Eye (tissue), 1 donor: ENCODE results near the gene CSNK1E.
"Not testable (repeated sequence)": the region's sequence is repeated elsewhere in the genome, so short reads cannot be mapped to it uniquely, and the experiment has no call there.

Experiments used
- DNase-seq: peaks from one replicate; pipeline ENCODE4 v3.0.0-alpha.2; 2015

Gene CSNK1E

DNA sequence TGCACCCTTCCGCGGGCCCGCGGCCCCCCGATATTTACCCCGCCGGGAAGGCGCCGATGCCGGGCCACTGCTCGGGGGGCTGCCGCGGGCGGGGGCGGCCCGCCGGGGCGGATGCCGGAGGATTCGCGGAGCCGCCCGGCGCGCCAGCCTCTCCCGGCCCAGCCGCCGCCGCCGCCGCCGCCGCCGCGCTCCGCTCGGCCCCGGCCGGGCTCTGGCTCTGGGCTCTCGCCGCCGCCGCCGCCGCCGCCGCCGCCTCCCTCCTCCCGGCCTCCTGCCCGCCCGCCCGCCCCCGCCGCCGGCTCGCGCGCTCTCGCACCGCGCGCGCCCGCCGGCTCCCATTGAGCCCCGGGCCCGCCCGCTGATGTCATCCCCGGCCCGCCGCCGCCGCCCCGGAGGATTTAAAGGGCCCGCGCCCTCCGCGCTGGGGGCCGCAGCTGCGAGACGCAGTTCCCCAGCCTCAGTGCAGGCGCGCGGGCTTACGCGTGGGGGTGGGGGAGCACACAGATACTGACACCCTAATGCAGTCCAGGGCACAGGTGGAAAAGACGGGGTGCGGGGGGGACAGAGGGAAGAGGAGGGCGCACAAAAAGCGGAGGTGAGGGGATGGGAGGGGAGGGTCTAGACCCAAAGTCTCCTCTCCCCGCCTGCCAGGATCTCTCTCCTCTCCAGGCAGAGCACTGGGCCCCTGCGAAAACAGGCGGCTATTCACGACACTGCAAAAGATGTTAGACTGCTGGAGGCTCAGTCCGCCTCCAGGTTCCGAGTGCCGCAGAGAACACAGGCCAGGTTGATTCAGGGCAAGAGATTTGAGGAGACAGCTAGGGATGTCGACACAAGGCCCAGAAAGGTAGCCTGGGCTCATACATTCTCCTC lies at the start of gene CSNK1E:
Gene CSNK1E (minus strand): TSS at position 312 of the 873 bp plus-strand sequence. CDS start 3,276 bp downstream, outside the sequence.
- peak; percentile 91 for DNase-seq

DNA sequence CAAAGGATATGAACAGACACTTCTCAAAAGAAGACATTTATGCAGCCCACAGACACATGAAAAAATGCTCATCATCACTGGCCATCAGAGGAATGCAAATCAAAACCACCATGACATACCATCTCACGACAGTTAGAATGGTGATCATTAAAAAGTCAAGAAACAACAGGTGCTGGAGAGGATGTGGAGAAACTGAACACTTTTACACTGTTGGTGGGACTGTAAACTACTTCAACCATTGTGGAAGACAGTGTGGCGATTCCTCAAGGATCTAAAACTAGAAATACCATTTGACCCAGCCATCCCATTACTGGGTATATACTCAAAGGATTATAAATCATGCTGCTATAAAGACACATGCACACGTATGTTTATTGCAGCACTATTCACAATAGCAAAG lies 48.6 kb upstream of the CSNK1E start:
- DNase-seq: not testable (repeated sequence)

DNA sequence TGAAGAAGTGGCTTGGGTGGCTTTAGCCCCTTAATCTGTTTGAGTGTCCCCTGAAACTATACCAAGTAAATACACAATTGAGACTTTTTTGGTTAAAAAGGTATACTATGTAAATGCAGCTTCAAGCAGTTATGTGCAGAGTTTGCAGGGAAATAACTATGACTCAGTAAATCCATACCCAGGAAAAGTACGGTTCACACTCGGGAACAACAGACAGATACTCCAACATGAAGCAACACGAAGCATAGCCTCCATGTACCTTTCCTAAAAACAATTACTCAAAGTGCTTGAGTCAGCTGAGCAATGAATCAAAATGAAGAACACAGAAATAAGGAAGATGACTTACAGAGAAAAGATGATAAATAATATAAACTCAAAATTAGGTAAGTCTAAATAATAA lies 47.9 kb upstream of the CSNK1E start:
- DNase-seq: not testable (repeated sequence)

DNA sequence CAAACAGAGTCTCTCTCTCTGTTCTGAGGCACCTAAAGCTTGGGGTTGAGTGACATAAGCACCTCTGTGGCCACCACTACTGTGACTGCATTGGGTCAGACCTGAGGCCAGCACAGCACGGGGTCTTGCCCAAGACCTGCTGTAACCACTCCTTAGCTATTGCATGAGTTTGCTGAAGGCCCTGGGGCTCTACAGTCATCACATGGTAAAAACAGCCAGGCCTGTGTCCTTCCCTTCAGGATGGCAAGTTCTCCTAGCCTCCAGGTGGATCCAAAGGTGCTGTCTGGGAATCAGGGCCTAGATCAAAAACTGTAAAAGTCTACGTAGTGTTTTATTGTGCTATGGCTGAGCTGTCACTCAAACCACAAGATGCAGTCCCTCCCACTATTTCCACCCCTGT lies 43.3 kb upstream of the CSNK1E start:
- not testable (repeated sequence) for DNase-seq

DNA sequence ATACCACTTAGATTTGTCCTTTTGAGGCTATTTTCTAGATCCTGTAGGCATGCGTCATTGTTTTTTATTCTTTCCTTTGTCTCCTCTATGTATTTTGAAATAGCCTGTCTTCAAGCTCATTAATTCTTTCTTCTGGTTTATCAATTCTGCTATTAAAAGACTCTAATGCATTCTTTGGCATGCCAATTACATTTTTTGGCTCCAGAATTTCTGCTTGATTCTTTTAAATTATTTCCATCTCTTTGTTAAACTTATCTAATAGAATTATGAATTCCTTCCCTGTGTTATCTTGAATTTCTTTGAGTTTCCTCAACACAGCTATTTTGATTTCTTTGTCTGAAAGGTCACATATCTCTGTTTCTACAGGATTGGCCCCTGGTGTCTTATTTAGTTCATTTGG lies 42.6 kb upstream of the CSNK1E start:
- DNase-seq: not testable (repeated sequence)

DNA sequence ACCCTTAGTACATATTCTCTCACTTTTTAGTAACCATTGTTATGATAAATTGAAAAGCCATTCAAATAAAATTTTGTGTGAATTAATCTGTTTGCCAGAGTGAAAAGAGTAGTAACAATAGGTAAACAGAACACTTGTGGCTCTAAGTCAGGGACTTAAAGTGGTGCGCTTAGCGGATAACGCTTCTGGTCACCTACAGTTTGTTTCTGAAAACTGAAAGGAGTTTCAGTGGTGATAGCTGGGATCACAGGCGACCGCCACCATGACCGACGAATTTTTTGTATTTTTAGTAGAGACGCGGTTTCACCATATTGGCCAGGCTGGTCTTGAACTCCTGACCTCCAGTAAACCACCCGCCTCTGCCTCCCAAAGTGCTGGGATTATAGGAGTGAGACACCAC lies 40.7 kb upstream of the CSNK1E start:
- not testable (repeated sequence) for DNase-seq

DNA sequence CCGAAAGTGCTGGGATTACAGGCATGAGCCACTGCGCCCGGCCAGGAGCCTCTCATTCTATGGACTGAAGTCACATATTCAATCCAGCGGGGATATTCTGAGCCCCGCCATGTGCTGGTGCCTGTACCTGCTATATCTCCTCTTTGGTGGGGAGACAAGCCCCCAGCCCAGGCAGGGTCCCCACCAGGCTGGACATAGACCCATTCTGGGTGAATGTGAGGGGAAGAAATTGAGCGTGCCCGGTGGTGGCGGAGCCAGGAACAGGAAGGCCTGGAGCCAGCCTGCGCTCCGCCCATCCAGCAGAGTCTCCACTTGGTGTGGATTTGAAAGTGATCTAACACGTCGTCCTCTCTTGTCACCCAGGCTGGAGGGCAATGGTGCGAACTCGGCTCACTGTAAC lies 38.0 kb upstream of the CSNK1E start:
- DNase-seq: no peak

DNA sequence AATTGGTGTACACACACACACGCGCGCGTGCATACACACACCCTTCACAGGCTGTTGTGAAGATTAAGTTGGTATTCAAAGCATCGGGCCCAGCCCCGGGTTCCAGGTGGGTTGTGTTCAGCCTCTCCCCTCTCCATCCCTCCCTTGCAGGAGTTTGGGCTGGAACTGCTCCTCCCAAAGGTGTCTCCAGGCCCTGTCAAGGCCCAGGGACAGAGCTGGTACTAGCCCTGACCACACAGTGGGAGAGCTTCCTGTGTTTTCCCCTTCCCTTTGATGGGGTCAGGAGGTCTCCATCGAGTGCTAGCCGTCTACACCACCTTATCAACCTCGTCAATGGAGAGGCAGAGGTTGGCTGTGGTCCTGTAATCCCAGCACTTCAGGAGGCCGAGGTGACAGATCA lies 36.5 kb upstream of the CSNK1E start:
- DNase-seq: no peak

DNA sequence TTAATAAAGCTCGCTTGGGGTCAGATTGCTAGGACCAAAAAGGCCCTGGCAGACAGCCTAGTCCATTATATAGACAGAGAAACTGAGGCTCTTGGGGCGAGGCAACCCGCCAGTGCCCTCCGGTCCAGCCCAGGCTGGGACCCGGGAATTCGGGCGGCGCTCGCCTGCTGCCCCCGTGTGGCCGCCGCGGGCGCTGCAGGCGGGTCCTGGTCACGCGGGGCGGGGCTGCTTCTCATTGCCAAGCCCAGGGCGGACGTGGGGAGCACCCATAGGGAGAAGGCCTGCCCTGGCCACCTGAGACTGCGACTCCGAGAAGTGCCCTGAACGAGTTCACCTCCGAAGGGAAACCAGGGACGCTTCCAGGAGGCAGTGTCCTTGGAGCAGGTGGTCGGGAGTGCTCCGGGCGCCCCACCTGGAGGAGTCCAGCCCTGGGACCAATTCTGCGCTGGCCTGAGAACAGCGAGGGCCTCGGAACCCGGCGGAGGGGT lies 36.0 kb upstream of the CSNK1E start:
- DNase-seq: peak; percentile 76

DNA sequence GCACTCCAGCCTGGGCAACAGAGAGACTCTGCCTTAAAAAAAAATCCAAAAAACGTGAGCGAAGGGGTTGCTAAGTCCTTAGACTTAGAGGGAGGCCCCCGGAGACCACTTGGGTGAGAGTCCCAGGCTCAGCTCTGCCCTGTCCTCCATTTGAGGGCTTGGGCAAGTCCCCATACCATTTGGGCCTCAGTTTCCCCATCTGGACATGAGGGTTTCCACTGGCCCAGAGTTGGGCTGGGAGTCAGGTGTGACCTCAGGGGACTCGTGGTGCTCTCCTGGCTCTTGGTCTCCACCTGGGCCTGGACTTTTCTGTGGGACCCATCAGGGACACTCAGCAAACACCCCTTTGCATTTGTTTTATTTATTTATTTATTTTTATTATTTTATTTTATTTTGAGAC lies 35.2 kb upstream of the CSNK1E start:
- DNase-seq: no peak

DNA sequence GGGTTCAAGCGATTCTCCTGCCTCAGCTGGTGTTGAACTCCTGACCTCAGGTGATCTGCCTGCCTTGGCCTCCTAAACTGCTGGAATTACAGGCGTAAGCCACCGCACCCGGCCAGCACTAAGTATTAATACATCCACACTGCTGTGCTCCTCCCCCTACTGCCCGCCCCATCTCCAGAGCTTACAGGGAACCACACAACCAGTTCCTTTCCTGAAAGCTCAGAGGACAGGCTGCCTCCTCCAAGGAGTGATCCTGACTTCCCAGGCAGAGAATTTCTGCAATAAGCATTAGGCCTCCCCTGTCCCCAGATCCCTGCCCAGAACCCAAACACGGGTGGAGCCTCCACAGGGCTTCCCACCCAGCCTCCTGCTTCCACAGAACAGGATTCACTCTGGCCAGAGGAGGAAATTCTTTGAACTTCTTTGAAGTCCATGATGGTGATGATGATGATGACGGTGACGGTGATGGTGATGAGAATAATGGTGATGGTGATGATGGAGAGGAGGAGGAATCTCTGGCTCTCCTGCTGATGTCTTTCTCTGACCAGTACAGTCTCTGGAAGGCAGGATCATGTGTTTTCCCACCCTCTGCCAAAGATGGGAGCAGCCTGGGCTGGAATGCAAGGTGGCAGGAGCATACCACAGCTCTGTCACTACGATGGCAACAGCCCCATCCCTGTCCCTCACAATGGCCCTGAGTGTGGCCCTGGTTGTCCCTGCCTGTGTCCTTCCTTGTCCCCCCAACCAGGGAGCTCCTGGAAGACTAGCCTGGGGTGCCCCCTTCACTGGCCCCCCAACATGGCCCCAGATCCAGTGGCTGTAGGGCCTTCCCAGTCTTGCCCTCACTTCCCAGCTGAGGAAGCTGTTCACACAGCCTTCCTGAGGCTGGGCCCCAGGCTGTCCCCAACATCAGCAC lies 33.5 kb upstream of the CSNK1E start:
- no peak for DNase-seq

DNA sequence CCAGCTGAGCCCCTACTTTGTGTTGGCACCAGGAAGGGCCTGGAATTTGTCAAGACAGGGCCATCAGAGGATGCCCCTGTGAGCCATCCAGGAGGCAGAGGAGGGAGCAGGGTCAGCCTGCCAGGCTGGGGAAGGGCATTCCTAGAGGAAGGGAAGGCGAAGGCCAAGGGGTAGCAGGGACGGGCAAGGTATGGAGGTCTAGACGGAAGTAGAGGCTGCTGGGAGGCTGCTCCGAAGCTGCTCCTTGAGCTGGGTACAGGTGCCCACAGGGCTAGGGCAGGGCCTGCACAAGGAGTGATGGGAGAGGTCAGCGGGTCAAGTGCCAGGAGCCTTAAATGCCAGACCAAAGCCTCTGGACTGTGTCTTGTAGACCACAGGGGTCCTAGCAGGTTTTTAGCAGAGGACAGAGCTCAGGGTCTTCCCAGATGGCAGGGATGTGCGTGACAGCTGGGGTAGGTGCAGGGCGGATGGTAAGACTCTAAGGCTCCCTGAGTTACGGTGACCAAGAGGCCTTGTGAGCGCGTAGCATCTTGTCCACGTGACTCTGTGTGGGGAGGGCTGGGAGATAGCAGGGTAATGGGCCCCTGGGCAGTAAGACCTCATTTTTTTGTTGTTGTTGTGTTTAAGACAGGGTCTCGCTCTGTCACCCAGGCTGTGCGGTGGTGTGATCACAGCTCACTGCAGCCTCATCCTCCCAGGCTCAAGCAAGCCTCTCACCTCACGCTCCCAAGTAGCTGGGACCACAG lies 31.7 kb upstream of the CSNK1E start:
- no peak for DNase-seq

DNA sequence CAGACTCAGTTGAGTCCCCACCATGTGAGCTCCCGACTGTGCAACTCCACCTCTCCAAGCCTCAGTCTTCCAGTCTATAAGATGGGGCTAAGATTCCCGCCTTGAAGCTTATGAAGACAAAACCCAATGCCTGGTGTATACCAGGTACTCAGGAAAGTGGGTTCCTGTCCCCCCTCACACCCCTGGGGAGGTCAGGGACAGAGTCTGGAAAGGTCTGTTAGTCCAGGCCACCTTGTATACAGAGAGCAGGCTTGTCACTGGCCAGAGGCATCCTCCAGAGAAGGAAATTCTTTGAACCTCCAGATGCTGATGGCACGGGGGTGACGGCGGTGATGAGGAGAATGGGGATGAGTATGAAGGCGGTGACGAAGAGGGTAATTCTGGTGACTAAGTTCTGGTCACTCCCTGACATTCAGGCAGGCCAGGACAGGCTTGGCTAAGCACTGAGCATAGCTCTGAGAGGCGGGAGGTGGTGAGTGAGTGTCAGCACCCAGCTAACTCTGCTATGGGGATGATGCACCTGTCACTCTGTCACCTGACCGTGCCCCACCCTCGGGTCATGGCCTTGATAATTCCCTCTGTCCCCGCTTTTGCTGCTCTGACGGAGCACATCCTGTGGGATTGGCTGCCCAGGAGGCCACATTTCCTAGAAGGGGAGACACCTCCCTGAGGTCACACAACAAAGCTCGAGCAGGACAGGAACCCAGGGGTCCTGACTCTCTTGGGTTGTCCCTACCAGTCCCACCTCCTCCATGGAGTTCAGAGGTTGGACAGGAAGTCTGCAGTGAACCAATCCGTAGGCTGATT lies 30.9 kb upstream of the CSNK1E start:
- DNase-seq: no peak

DNA sequence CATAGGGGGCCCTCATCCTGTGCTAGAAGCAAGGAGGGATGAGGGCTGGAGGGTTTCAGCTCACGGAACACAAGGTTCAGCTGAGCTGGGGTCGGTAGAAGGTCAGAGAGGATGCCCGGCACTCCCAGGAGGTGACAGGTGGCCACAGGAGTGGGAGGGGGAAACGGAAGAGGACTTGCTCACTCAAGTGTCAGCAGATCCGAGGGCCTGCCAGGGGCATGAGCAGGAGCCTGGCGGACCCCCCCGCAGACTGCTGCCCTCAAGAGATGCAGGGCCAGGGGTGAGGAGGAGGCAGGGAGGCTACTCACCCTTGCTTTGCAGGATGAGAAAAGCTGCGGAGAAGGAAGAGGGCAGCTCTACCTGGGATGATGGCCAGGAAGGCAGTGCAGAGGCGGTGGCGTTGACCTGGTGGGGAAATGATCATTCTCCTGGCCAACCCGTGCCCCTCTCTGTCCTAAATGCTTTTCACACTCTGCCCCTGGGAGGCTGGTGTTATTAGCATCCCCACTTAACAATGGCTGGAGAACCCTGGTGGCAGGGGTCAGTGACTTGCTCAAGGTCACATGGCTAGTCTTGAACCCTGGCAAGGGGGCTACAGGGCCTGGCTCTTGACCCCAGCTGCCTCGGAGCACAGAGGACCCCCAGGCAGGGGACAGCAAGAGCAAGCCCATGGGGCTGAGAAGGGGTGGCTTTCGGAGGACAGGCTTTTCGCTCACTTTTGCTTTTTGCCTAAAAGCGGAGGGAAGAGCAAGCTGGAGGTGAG lies 30.1 kb upstream of the CSNK1E start:
- peak; percentile 54 for DNase-seq

DNA sequence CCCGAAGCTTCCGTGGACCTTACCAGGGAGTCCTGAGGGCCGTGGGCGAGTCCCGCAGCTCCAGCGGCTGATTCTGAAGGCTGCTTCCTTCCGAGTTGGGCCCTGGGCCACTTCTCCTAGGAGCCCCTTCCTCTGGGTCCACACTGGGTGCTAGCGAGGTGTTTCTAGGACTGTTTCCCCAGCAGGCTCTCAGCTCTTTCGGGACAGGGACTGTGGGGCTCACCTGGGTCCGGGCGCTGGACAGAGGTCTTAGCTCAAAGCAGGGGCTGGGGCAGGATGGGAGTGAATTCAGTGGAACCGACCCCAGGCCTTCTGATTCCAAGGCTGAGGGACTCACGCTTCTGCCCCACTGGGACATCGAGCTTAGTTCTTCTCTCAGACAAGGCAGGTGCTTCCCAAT lies 29.3 kb upstream of the CSNK1E start:
- DNase-seq: no peak

DNA sequence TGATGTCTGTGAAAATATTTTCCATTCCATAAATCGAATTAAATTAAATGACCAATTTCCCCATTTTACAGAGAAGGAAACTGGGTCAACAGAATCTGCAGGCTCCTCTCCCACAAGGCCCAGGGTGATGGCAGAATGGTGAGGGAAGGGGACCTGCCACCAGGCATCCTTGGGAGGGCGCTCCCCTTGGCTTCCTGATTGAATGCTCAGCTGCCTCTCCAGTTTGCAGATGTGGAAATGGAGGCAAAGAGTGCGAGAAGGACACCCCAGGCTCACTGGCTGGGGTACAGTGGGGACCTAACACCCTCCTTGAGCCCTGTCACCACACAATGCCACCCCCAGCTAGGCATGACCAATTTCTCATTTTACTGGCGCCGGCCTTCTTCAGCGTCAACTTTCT lies 28.5 kb upstream of the CSNK1E start:
- DNase-seq: no peak

DNA sequence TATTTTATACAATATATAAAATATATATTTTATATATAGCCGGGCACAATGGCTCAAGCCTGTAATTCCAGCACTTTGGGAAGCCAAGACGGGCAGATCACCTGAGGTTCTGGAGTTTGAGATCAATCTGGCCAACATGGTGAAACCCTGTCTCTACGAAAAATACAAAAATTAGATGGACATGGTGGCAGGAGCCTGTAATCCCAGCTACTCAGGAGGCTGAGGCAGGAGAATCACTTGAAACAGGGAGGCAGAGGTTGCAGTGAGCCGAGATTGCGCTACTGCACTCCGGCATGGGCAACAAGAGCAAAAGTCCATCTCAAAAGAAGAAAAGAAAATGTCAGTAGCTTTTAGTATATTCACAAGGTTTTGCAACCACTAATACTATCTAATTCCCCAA lies 22.7 kb upstream of the CSNK1E start:
- DNase-seq: not testable (repeated sequence)

DNA sequence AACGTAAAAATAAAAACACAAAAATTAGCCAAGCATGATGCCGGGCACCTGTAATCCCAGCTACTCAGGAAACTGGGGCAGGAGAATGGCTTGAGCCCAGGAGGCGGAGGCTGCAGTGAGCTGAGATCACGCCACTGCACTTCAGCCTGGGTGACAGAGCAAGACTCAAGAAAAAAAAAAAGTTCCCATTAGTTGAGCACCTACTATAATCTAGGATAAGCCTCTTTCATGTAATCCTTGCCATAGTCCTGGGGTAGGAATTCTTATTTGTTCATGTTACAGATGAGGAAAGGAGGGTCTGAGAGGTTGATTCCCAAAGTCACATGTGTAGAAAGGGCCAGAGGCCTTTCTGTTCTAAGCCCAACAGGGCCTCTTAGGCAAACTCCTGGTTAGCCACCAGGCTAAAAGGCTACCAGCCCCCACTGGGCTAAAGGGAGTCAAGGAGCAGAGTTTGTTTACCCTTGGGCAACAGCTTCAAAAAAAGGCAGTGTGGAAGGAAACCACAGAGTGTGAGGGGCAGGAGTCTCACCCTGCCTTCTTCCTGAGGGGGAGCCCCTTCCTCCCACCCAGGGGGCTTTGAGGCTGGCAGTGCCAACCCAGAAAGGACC lies 21.6 kb upstream of the CSNK1E start:
- DNase-seq: no peak

DNA sequence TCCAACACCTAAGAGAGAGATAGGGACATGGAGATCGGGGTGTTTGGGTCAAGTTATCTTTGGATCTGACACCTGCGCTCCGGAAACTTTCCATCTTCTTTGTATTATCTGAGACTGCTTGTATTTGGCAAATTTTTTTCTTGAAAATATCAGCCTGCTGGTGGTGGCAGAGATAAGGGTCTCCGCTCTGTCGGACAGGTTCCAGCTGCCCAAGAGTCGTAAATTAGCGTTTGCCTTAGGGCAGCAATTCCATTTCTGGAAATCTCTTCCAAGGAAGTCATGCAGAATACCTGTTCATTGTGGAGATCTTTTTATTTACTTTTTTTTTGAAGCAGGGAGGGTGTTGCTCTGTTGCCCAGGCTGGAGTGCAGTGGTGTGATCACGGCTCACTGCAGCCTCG lies 19.5 kb upstream of the CSNK1E start:
- no peak for DNase-seq

DNA sequence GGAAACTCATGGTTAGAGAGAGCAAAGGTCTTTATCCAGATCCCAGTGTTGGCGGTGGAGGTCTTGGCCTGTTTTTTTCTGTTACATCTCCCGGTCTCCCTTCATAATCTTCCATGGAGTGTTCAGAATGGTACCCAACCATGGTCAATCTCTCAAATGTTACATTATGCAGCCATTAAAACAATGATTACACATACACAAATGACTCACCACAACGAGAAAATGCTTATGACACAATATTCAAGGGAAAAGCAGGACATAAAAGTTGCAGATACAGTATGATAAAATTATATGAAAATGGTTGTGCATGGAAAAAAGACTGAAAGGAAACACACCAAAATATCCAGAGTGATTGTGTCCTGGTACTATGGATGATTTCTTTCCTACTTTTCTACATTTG lies 17.8 kb upstream of the CSNK1E start:
- no peak for DNase-seq

DNA sequence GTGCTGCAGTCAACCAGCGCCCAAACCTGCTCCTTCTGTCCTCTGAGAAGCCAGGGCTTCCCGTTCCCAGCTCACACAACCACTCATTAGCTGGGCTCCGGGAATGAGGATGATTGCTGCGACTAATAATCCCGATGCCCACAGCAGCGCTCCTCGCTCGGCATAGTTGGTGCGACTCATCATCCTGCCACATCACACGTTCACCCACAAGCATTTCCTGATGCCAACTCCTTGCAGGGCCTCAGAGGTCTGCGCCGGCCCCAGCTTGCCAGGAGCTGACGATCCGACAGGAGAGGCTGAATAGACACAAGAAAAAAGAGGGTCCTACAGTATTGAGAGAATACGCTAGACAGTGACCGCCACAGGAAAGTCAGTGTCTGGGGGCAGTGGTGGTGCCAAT lies 10.6 kb upstream of the CSNK1E start:
- DNase-seq: no peak
